Measurements from ENCODE around the gene SCUBE3.

SCUBE3 gene

GRCh38 chr6:35179901-35180535 lies 33.7 kb upstream of the SCUBE3 start:
- no peak for DNase-seq (ENCODE audit: low read depth)
- H3K4me3 ChIP-seq (ENCODE audit: low read depth, low read length) = no peak overlapping the region
- TF ChIP-seq CTCF (IDR thresholded peaks at IDR 0.05; ENCODE audit: low read depth, low read length, missing control alignments) = no peak

- DNase-seq (ENCODE audit: low read depth) = no peak
- H3K4me3 ChIP-seq (ENCODE audit: low read depth, low read length) = no peak overlapping the region
- TF ChIP-seq CTCF (IDR thresholded peaks at IDR 0.05; ENCODE audit: low read depth, low read length, missing control alignments) = no peak
Observed at GRCh38 chr6:35181308-35181932, 32.3 kb upstream of the SCUBE3 start.

- no peak for DNase-seq (ENCODE audit: low read depth)
- no peak for TF ChIP-seq CTCF (IDR thresholded peaks at IDR 0.05; ENCODE audit: low read depth, low read length, missing control alignments)
Observed at GRCh38 chr6:35181933-35182612, 31.7 kb upstream of the SCUBE3 start.

GRCh38 chr6:35183281-35183680 lies 30.5 kb upstream of the SCUBE3 start:
- DNase-seq (ENCODE audit: low read depth) = no peak
- no peak for TF ChIP-seq CTCF (IDR thresholded peaks at IDR 0.05; ENCODE audit: low read depth, low read length, missing control alignments)
- H3K4me3 ChIP-seq (ENCODE audit: low read depth, low read length) = no peak overlapping the region

More at GRCh38 chr6:35181933-35182612, 31.7 kb upstream of the SCUBE3 start:
- H3K4me3 ChIP-seq (ENCODE audit: low read depth, low read length) = no peak overlapping the region

GRCh38 chr6:35183935-35184334 lies 29.8 kb upstream of the SCUBE3 start:
- TF ChIP-seq CTCF (IDR thresholded peaks at IDR 0.05; ENCODE audit: low read depth, low read length, missing control alignments) = no peak
- no peak for DNase-seq (ENCODE audit: low read depth)
- H3K4me3 ChIP-seq (ENCODE audit: low read depth, low read length) = no peak overlapping the region

GRCh38 chr6:35184580-35185301 lies 29.0 kb upstream of the SCUBE3 start:
- TF ChIP-seq CTCF (IDR thresholded peaks at IDR 0.05; ENCODE audit: low read depth, low read length, missing control alignments) = no peak

More at GRCh38 chr6:35184580-35185301, 29.0 kb upstream of the SCUBE3 start:
- DNase-seq (ENCODE audit: low read depth) = no peak
- H3K4me3 ChIP-seq (ENCODE audit: low read depth, low read length) = no peak overlapping the region
